Sigmoid colon (tissue), 4 donors: ENCODE data around the gene CRYBG1.

Source experiments
- EP300 ChIP-seq, 4 donors: sonication (generic); formaldehyde crosslinking; IDR thresholded peaks; one replicate each; pipeline ENCODE4 v1.6.1; 2017; ENCODE audit warnings: antibody characterized with exemption in 4 of 4
- POLR2A ChIP-seq, 2 donors: fragments of 450-650 bp; IDR thresholded peaks; one replicate each; pipeline ENCODE4 v1.6.1; 2016; ENCODE audit warnings: antibody characterized with exemption in 2 of 2, mild to moderate bottlenecking in 2 of 2, moderate library complexity in 2 of 2
- POLR2AphosphoS5 ChIP-seq, 4 donors: sonication (generic); formaldehyde crosslinking; IDR thresholded peaks; one replicate each; pipeline ENCODE4 v1.6.1; 2017; ENCODE audit warnings: antibody characterized with exemption in 4 of 4
- TF ChIP-seq, protein P1 (sequence below), 4 experiments: fragments of 450-650 bp in 3 of 4; fragments of 200-600 bp in 1 of 4; IDR thresholded peaks; one replicate each; pipeline ENCODE4 v1.5.1; 2016 to 2019; ENCODE audit warnings: antibody characterized with exemption in 4 of 4, mild to moderate bottlenecking in 3 of 4, moderate library complexity in 2 of 4

DNA sequence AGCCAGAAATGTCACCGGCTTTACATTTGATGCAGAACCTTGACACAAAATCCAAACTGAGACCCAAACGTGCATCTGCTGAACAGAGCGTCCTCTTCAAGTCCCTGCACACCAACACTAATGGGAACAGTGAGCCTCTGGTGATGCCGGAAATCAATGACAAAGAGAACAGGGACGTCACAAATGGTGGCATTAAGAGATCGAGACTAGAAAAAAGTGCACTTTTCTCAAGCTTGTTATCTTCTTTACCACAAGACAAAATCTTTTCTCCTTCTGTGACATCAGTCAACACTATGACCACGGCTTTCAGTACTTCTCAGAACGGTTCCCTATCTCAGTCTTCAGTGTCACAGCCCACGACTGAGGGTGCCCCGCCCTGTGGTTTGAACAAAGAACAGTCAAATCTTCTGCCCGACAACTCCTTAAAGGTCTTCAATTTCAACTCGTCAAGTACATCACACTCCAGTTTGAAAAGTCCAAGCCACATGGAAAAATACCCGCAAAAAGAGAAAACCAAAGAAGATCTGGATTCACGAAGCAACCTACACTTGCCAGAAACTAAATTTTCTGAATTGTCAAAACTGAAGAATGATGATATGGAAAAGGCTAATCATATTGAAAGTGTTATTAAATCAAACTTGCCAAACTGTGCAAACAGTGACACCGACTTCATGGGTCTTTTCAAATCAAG, 160.3 kb downstream of the CRYBG1 start:
- TF ChIP-seq POLR2AphosphoS5 (IDR thresholded peaks at IDR 0.05), result no peak
- TF ChIP-seq, protein P1, sequence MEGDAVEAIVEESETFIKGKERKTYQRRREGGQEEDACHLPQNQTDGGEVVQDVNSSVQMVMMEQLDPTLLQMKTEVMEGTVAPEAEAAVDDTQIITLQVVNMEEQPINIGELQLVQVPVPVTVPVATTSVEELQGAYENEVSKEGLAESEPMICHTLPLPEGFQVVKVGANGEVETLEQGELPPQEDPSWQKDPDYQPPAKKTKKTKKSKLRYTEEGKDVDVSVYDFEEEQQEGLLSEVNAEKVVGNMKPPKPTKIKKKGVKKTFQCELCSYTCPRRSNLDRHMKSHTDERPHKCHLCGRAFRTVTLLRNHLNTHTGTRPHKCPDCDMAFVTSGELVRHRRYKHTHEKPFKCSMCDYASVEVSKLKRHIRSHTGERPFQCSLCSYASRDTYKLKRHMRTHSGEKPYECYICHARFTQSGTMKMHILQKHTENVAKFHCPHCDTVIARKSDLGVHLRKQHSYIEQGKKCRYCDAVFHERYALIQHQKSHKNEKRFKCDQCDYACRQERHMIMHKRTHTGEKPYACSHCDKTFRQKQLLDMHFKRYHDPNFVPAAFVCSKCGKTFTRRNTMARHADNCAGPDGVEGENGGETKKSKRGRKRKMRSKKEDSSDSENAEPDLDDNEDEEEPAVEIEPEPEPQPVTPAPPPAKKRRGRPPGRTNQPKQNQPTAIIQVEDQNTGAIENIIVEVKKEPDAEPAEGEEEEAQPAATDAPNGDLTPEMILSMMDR (IDR thresholded peaks at IDR 0.05), result no peak
- TF ChIP-seq POLR2A (IDR thresholded peaks at IDR 0.05), result no peak
- TF ChIP-seq EP300 (IDR thresholded peaks at IDR 0.05), result no peak
